Neural crest cell (in vitro differentiated cells): Measurements from ENCODE around the gene SYCP2L. TPM values are rescaled to one million over a fixed set of nuclear protein-coding genes. Genes with fewer than 3 reads are reported as not detected.
A peak's percentile ranks its signal among the peaks of the same experiment; 100 is the strongest.
"Not testable (repeated sequence)": the region's sequence is repeated elsewhere in the genome, so short reads cannot be mapped to it uniquely, and the experiment has no call there.

Experiments used
- DNase-seq: peaks from one replicate; pipeline ENCODE4 v3.0.0; 2021; ENCODE audit warnings: low read depth, mixed read lengths, low spot score
- H3K27ac Mint-ChIP-seq: one replicate; pipeline ENCODE4 v1.8.0; 2021; ENCODE audit warnings: mild to moderate bottlenecking, mixed read lengths; ENCODE audit not compliant: unreplicated experiment
- H3K27me3 Mint-ChIP-seq: 2 replicates; pipeline ENCODE4 v1.8.0; 2021; ENCODE audit warnings: low read depth, mild to moderate bottlenecking, mixed read lengths
- H3K36me3 Mint-ChIP-seq: 2 replicates; pipeline ENCODE4 v1.8.0; 2021; ENCODE audit warnings: low read depth, mild to moderate bottlenecking, mixed read lengths
- H3K4me1 Mint-ChIP-seq: 2 replicates; pipeline ENCODE4 v1.8.0; 2021; ENCODE audit warnings: mixed read lengths
- H3K4me3 Mint-ChIP-seq: one replicate; pipeline ENCODE4 v1.8.0; 2021; ENCODE audit warnings: mild to moderate bottlenecking, mixed read lengths
- H3K9me3 Mint-ChIP-seq: 2 replicates; pipeline ENCODE4 v1.8.0; 2021; ENCODE audit warnings: mixed read lengths
- total RNA-seq: library from RNA; stranded (reverse); gene quantifications from 2 replicates; pipeline ENCODE4 v1.2.1, GENCODE V29; 2021
- TF ChIP-seq, protein P1 (sequence below): fragments of 200-600 bp; sonication (generic); conservative IDR thresholded peaks from 2 replicates; pipeline ENCODE4 v1.5.0; 2021; ENCODE audit warnings: antibody characterized with exemption, mild to moderate bottlenecking

SYCP2L gene
- total RNA-seq, 1 donor from 2014 or later = 5.6 TPM

DNA sequence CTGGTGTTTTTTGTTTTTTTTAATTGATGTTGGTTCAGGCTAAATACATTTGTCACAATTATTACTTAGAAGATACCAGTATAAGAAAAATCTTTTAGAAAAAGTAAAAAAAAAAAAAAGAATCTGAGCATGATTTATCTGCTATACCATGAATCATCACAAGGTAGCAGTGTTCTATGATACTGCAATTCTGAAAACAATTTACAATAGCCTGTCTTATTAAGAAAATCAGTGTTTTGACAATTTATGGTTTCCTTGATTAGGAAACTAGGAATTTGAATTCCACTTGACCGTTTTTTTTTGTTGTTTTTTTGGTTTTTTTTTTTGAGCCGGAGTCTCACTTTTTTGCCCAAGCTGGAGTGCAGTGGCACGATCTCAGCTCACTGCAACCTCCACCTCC is 39.2 kb upstream of the SYCP2L start:
- no peaks in the 10 kb centered on the region for H3K9me3 Mint-ChIP-seq
- no peak overlapping the region for H3K4me3 Mint-ChIP-seq
- no peak for DNase-seq
- H3K4me1 Mint-ChIP-seq = no peaks in the 10 kb centered on the region
- H3K27me3 Mint-ChIP-seq = peaks cover 2% of the 10 kb centered on the region
- H3K36me3 Mint-ChIP-seq = no peaks in the 10 kb centered on the region
- TF ChIP-seq, protein P1, sequence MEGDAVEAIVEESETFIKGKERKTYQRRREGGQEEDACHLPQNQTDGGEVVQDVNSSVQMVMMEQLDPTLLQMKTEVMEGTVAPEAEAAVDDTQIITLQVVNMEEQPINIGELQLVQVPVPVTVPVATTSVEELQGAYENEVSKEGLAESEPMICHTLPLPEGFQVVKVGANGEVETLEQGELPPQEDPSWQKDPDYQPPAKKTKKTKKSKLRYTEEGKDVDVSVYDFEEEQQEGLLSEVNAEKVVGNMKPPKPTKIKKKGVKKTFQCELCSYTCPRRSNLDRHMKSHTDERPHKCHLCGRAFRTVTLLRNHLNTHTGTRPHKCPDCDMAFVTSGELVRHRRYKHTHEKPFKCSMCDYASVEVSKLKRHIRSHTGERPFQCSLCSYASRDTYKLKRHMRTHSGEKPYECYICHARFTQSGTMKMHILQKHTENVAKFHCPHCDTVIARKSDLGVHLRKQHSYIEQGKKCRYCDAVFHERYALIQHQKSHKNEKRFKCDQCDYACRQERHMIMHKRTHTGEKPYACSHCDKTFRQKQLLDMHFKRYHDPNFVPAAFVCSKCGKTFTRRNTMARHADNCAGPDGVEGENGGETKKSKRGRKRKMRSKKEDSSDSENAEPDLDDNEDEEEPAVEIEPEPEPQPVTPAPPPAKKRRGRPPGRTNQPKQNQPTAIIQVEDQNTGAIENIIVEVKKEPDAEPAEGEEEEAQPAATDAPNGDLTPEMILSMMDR = peak; percentile 59
- no peak overlapping the region for H3K27ac Mint-ChIP-seq

DNA sequence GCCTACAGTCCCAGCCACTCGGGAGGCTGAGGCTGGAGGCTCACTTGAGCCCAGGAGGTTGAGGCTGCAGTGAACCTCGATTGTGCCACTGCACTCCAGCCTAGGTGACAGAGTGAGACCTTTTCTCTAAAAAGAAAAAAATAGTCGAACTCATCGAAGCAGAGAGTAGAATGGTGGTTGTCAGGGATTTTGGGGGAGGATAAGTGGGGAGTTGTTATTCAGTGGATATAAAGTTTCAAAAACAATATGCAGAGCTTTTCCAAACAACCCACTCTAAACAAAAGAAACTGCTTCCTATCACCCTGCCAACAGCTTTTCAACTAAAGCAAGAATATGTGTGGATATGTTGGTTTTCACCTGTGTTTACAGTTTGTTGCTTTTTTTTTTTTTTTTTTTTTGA is 37.0 kb upstream of the SYCP2L start:
- peaks cover 6% of the 10 kb centered on the region for H3K9me3 Mint-ChIP-seq
- no peaks in the 10 kb centered on the region for H3K27me3 Mint-ChIP-seq
- no peak for DNase-seq
- H3K4me3 Mint-ChIP-seq = no peak overlapping the region
- no peaks in the 10 kb centered on the region for H3K4me1 Mint-ChIP-seq
- no peak overlapping the region for H3K27ac Mint-ChIP-seq
- TF ChIP-seq, protein P1 = no peak
- H3K36me3 Mint-ChIP-seq = no peaks in the 10 kb centered on the region

DNA sequence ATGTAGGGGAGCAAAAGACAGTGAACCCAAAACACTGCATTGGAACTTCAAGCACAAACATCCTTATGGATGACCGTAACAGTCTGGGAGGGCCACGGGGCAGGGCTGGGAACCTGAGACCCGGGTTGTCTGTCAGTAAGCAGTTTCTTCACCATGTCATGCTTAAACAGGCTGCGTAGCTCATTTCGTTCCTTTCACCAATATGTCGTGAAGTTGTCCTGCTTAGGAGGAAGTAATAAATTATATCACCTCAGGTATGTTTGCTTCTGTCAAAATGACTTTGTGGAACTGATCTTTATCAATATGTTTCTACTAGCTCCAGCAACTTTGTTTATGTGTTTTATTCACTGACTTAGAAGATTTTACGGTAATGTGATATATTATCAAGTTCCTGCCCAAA is 36.1 kb upstream of the SYCP2L start:
- TF ChIP-seq, protein P1 = no peak
- no peaks in the 10 kb centered on the region for H3K27me3 Mint-ChIP-seq
- peaks cover 6% of the 10 kb centered on the region for H3K9me3 Mint-ChIP-seq
- H3K4me3 Mint-ChIP-seq = no peak overlapping the region
- no peak for DNase-seq
- H3K27ac Mint-ChIP-seq = no peak overlapping the region
- H3K36me3 Mint-ChIP-seq = no peaks in the 10 kb centered on the region
- H3K4me1 Mint-ChIP-seq = no peaks in the 10 kb centered on the region

DNA sequence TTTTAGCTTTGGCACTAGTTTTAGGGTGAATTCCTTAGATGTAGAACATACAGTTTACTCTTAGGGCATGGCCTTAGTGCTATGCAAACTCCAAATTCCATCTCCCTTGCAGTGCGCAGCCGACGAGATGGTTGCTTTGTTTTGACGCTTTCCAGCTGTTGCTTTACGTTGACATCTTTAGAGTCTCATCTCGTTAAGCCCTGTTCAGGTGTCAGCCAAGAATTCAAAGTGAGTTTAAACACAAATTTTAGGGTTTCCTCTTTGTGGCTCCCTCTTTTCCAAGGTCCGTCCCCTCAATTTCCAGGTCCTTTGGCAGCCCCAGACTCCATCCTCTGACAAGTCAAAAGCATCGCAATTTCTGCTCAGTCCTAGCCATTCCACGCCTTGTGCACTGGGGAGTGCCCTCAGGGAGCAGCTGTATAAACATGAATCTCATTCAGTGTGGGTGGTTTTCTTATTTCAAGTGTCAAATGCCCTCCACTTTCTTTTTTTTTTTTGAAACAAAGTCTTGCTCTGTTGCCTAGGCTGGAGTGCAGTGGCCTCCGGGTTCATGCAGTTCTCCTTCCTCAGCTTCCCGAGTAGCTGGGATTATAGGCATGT is 34.4 kb upstream of the SYCP2L start:
- Mint-ChIP-seq H3K27ac (no peak overlapping the region), H3K4me1 (no peaks in the 10 kb centered on the region), H3K9me3 (peaks cover 6% of the 10 kb centered on the region), H3K36me3 (no peaks in the 10 kb centered on the region), H3K27me3 (no peaks in the 10 kb centered on the region), H3K4me3 (no peak overlapping the region)
- no peak for DNase-seq
- TF ChIP-seq, protein P1 = no peak

DNA sequence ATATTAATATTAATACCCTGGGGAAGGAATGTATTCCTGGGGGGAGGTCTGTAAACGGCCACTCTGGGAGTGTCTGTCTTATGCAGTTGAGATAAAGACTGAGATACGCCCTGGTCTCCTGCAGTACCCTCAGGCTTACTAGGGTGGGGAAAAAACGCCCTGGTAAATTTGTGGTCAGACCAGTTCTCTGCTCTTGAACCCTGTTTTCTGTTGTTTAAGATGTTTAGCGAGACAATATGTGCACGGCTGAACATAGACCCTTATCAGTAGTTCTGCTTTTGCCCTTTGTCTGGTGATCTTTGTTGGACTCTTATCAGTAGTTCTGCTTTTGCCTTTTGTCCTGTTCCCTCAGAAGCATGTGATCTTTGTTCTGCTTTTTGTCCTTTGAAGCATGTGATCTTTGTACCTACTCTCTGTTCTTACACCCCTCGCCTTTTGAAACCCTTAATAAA is 33.0 kb upstream of the SYCP2L start:
- H3K27ac Mint-ChIP-seq, H3K27me3 Mint-ChIP-seq, H3K4me1 Mint-ChIP-seq, H3K4me3 Mint-ChIP-seq, H3K36me3 Mint-ChIP-seq, DNase-seq, H3K9me3 Mint-ChIP-seq: not testable (repeated sequence)

DNA sequence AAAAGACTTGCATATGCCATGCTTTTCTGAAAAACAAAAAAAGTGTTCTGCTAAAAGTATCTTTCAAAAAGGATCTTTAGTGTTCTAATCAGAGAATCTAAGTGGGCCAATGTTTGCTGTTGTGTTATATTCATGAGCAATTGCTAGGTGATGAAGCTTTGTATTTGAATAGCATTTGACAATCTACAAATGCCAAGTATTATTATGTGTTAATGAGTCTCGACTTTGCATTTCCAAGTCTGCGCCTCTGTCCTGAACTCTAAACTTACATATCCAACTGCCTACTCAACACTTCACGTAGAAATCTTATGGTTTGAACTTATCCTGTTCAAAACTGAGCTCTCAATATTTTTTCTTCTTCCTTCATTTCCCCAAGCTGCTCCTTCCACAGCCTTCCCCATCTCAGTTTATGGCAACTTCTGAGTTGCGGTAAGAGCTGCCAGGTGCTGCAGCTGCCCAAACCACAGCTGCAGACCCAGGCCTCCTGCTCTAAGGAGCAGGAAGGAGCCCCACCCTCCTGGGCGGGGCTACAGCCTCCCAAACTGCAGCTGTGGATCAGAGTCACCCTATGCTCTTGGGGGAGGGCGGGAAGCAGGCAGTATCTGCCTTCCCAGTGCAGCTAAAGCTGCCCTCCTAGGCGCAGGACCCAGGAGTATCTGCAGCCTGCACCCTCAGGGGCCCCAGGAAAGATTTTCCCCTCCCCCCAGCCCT is 31.8 kb upstream of the SYCP2L start:
- H3K9me3 Mint-ChIP-seq = peaks cover 6% of the 10 kb centered on the region
- no peak for DNase-seq
- no peaks in the 10 kb centered on the region for H3K4me1 Mint-ChIP-seq
- no peaks in the 10 kb centered on the region for H3K27me3 Mint-ChIP-seq
- H3K4me3 Mint-ChIP-seq = no peak overlapping the region
- H3K27ac Mint-ChIP-seq = no peak overlapping the region
- TF ChIP-seq, protein P1 = no peak
- no peaks in the 10 kb centered on the region for H3K36me3 Mint-ChIP-seq
